NCI-H146 treated with DMSO at 0.1 percent for 48 hours (cell line): ENCODE measurements around the gene TRIM31.

Experiments
- DNase-seq: peaks from one replicate; lab custom pipeline; 2025; ENCODE audit not compliant: unreplicated experiment; lab: John Stamatoyannopoulos, UW

TRIM31 gene

GRCh38 chr6:30113003-30113759, at the start of gene TRIM31:
Gene TRIM31, minus strand, starts transcription at chr6:30113090. Its CDS starts 285 bp downstream, at chr6:30112805.
- no peak for DNase-seq

- DNase-seq = no peak
Measured at GRCh38 chr6:30162265-30163089, 49.6 kb upstream of the TRIM31 start.

GRCh38 chr6:30160785-30161531, 48.1 kb upstream of the TRIM31 start, which contains the start of gene TRIM10:
Gene TRIM10, minus strand, starts transcription at chr6:30161211. Its CDS starts 353 bp downstream, at chr6:30160858.
- DNase-seq = no peak

- no peak for DNase-seq
Measured at GRCh38 chr6:30160008-30160784, 47.3 kb upstream of the TRIM31 start.

- DNase-seq = no peak
Measured at GRCh38 chr6:30158475-30159040, 45.7 kb upstream of the TRIM31 start.

GRCh38 chr6:30157999-30158398, 45.1 kb upstream of the TRIM31 start:
- no peak for DNase-seq

GRCh38 chr6:30157581-30157980, 44.7 kb upstream of the TRIM31 start:
- no peak for DNase-seq

- no peak for DNase-seq
Measured at GRCh38 chr6:30156774-30157173, 43.9 kb upstream of the TRIM31 start.

GRCh38 chr6:30156262-30156599, 43.3 kb upstream of the TRIM31 start:
- no peak for DNase-seq

GRCh38 chr6:30155520-30156261, 42.8 kb upstream of the TRIM31 start:
- no peak for DNase-seq

GRCh38 chr6:30154709-30155519, 42.0 kb upstream of the TRIM31 start:
- DNase-seq = no peak

- DNase-seq = no peak
Measured at GRCh38 chr6:30154061-30154460, 41.2 kb upstream of the TRIM31 start.

GRCh38 chr6:30152910-30153610, 40.2 kb upstream of the TRIM31 start:
- DNase-seq = no peak

- no peak for DNase-seq
Measured at GRCh38 chr6:30152016-30152673, 39.3 kb upstream of the TRIM31 start.

GRCh38 chr6:30151580-30151979, 38.7 kb upstream of the TRIM31 start:
- no peak for DNase-seq

- DNase-seq = no peak
Measured at GRCh38 chr6:30150671-30151395, 37.9 kb upstream of the TRIM31 start.
